Neural crest cell (in vitro differentiated cells): Measurements from ENCODE around the gene ZGRF1. TPM values are rescaled to one million over a fixed set of nuclear protein-coding genes. Genes with fewer than 3 reads are reported as not detected.

ENCODE experiments used
- DNase-seq: peaks from one replicate; pipeline ENCODE4 v3.0.0; 2021; ENCODE audit warnings: low read depth, mixed read lengths, low spot score
- H3K27ac Mint-ChIP-seq: one replicate; pipeline ENCODE4 v1.8.0; 2021; ENCODE audit warnings: mild to moderate bottlenecking, mixed read lengths; ENCODE audit not compliant: unreplicated experiment
- H3K27me3 Mint-ChIP-seq: 2 replicates; pipeline ENCODE4 v1.8.0; 2021; ENCODE audit warnings: low read depth, mild to moderate bottlenecking, mixed read lengths
- H3K36me3 Mint-ChIP-seq: 2 replicates; pipeline ENCODE4 v1.8.0; 2021; ENCODE audit warnings: low read depth, mild to moderate bottlenecking, mixed read lengths
- H3K4me1 Mint-ChIP-seq: 2 replicates; pipeline ENCODE4 v1.8.0; 2021; ENCODE audit warnings: mixed read lengths
- H3K4me3 Mint-ChIP-seq: one replicate; pipeline ENCODE4 v1.8.0; 2021; ENCODE audit warnings: mild to moderate bottlenecking, mixed read lengths
- H3K9me3 Mint-ChIP-seq: 2 replicates; pipeline ENCODE4 v1.8.0; 2021; ENCODE audit warnings: mixed read lengths
- total RNA-seq: library from RNA; stranded (reverse); gene quantifications from 2 replicates; pipeline ENCODE4 v1.2.1, GENCODE V29; 2021
- TF ChIP-seq, protein P1 (sequence below): fragments of 200-600 bp; sonication (generic); conservative IDR thresholded peaks from 2 replicates; pipeline ENCODE4 v1.5.0; 2021; ENCODE audit warnings: antibody characterized with exemption, mild to moderate bottlenecking

ZGRF1 gene
- total RNA-seq, 1 donor from 2014 or later: 36.0 TPM

GRCh38 chr4:112567536-112567935 is 69.2 kb downstream of the ZGRF1 start:
- Mint-ChIP-seq H3K4me3 (no peak overlapping the region), H3K9me3 (peaks cover 2% of the 10 kb centered on the region), H3K27me3 (no peaks in the 10 kb centered on the region), H3K27ac (no peak overlapping the region), H3K36me3 (peaks cover 24% of the 10 kb centered on the region), H3K4me1 (no peaks in the 10 kb centered on the region)
- TF ChIP-seq, protein P1, sequence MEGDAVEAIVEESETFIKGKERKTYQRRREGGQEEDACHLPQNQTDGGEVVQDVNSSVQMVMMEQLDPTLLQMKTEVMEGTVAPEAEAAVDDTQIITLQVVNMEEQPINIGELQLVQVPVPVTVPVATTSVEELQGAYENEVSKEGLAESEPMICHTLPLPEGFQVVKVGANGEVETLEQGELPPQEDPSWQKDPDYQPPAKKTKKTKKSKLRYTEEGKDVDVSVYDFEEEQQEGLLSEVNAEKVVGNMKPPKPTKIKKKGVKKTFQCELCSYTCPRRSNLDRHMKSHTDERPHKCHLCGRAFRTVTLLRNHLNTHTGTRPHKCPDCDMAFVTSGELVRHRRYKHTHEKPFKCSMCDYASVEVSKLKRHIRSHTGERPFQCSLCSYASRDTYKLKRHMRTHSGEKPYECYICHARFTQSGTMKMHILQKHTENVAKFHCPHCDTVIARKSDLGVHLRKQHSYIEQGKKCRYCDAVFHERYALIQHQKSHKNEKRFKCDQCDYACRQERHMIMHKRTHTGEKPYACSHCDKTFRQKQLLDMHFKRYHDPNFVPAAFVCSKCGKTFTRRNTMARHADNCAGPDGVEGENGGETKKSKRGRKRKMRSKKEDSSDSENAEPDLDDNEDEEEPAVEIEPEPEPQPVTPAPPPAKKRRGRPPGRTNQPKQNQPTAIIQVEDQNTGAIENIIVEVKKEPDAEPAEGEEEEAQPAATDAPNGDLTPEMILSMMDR: no peak
- DNase-seq: no peak

DNA sequence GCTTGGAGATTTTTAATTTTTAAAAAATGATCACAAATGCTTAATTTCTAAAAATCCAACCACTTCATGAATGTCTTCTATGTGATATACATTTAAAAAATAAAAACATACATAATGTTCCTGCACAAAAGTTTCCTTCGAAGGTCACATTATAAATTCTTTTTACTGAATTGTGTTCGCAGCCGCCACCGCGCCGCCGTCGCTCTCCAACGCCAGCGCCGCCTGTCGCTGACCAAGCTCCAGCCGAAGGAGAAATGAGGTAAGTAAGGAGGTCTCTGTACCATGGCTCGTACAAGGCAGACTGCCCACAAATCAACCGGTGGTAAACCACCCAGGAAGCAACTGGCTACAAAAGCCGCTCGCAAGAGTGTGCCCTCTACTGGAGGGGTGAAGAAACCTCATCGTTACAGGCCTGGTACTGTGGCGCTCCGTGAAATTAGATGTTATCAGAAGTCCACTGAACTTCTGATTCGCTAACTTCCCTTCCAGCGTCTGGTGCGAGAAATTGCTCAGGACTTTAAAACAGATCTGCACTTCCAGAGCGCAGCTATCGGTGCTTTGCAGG is 71.9 kb downstream of the ZGRF1 start:
- H3K4me1 Mint-ChIP-seq: no peaks in the 10 kb centered on the region
- no peak overlapping the region for H3K4me3 Mint-ChIP-seq
- H3K9me3 Mint-ChIP-seq: peaks cover 2% of the 10 kb centered on the region
- TF ChIP-seq, protein P1: no peak
- DNase-seq: no peak
- H3K27ac Mint-ChIP-seq: no peak overlapping the region
- peaks cover 21% of the 10 kb centered on the region for H3K36me3 Mint-ChIP-seq
- H3K27me3 Mint-ChIP-seq: no peaks in the 10 kb centered on the region

DNA sequence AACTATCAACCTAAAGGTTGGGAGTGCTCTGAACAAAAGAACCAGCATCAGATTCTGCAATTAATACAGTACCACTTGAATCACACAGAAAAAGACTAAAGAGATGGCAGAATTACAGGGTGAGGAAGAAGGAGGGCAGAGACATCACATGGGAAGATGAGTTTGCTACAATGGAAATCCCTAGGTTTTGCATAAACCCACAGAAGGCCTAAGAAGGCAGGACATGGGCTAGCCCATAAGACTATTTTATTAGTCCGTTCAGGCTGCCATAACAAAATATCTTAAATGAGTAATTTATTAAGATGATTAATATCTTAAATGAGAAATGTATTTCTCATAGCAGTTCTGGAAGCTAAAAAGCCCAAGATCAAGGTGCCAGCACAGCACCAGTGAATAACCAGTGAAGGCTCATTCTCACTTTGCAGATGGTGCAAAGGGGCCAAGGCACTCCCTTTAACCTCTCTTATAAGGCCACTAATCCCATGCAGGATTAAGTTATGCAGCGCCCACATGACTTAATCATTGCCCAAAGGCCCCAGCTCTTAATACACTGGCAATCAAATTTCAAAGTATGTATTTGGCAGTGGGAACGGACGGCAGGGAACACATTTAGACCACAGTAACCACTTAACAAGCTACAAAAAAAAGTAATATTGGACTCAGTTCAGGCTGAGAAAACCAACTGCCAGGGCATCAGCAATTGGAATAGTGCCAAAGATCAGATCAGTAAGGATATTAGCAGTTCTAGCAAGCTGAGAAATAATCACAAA is 73.1 kb downstream of the ZGRF1 start:
- no peaks in the 10 kb centered on the region for H3K4me1 Mint-ChIP-seq
- no peak overlapping the region for H3K27ac Mint-ChIP-seq
- DNase-seq: no peak
- no peaks in the 10 kb centered on the region for H3K27me3 Mint-ChIP-seq
- H3K4me3 Mint-ChIP-seq: no peak overlapping the region
- H3K36me3 Mint-ChIP-seq: peaks cover 22% of the 10 kb centered on the region
- peaks cover 2% of the 10 kb centered on the region for H3K9me3 Mint-ChIP-seq
- TF ChIP-seq, protein P1: no peak

DNA sequence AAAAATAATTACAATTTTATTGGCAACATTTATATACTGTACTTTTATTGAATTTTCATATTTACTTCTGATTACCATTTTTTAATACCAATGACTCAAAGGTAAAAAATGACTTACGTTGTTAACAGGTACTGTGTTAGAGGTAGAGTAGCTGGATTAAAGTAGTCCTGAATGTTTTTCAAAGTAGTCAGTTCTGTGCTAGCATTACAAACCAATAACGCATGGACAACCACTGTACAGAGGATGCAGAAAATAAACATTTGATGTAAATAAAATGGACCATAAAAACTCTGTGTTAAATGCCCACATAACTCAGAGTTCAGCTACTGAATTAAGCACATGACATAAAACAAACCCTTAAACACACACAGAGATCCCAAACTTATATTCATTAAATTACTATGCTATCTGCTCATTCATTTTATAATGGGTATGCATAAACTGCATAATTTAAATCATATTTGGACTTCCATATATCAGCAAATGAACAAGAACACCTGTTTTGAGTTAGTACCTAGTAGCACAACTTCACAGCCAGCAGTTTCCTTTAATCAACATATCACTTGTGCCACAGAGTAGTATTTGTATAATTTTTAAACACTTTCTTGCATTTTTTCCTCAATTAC is 74.3 kb downstream of the ZGRF1 start:
- no peak overlapping the region for H3K4me3 Mint-ChIP-seq
- H3K4me1 Mint-ChIP-seq: no peaks in the 10 kb centered on the region
- peaks cover 15% of the 10 kb centered on the region for H3K36me3 Mint-ChIP-seq
- H3K27me3 Mint-ChIP-seq: no peaks in the 10 kb centered on the region
- no peak for DNase-seq
- H3K9me3 Mint-ChIP-seq: peaks cover 2% of the 10 kb centered on the region
- H3K27ac Mint-ChIP-seq: no peak overlapping the region
- TF ChIP-seq, protein P1: no peak

DNA sequence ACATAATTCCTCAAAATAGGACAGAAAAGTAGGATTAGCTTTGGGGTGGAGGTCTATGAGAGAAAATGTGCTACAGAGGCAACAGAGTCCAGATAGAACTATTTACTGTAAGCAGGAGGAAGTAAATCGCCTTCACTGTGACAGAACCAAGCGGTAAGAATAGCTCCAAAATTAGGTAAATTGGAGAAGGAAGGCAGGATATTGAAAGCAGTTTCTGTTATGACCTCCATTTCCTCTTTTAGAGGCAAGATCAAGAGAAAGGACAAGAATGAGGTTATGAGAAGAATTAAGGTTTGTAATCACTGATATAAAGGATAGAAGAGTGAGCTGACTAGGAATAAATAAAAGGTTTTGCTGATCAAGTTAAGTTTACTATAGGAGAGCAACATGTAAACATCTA is 76.6 kb downstream of the ZGRF1 start:
- Mint-ChIP-seq H3K27ac (no peak overlapping the region), H3K27me3 (no peaks in the 10 kb centered on the region), H3K9me3 (no peaks in the 10 kb centered on the region), H3K4me1 (no peaks in the 10 kb centered on the region), H3K36me3 (peaks cover 9% of the 10 kb centered on the region), H3K4me3 (no peak overlapping the region)
- DNase-seq: no peak
- TF ChIP-seq, protein P1: no peak
